ENCODE data around the gene ANKRD13D.
A peak's percentile ranks its signal among the peaks of the same experiment; 100 is the strongest.

DNA sequence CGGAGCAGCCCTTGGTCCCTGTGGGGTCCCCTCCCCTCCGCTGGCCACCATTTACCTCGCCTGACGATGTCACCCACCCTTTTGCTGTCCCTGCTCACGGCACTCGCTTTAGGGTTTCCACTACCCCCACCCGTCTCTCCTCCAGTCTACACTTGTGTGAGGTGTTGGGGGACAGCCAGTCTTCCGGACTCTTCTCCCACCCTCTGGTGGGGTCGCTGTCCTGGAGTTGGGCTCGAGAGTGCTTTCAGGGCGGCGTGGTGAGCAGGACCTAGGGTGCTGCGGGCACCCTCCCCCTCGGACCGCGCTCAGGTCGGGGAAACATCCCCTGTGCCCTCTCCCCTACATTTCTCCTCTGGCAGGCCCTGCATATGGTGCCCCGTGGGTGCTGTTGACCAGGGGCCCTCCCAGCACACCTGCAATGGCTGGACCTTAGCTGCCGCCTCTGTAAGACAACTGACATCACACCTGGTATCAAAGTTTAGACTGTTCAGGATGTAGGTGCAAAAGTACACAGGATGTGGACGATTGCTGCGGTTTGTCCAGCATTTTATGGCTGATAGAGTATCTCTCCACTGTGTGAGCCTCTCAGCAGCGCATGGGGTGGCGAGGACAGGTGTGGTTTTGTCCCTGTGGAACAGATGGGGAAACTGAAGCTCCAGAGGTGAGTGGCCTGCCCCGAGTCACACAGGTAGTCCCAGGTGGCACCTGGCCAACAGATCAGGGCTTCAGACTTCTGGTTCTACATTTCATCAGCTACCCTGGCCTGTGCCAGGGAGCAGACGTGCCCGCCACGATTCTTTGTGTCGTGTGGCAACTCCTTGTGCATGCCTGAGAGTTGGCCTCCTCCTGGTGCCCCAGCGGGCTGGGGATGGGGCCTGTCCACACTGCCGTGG lies 21.7 kb upstream of the ANKRD13D start:
- TF ChIP-seq, protein P1, sequence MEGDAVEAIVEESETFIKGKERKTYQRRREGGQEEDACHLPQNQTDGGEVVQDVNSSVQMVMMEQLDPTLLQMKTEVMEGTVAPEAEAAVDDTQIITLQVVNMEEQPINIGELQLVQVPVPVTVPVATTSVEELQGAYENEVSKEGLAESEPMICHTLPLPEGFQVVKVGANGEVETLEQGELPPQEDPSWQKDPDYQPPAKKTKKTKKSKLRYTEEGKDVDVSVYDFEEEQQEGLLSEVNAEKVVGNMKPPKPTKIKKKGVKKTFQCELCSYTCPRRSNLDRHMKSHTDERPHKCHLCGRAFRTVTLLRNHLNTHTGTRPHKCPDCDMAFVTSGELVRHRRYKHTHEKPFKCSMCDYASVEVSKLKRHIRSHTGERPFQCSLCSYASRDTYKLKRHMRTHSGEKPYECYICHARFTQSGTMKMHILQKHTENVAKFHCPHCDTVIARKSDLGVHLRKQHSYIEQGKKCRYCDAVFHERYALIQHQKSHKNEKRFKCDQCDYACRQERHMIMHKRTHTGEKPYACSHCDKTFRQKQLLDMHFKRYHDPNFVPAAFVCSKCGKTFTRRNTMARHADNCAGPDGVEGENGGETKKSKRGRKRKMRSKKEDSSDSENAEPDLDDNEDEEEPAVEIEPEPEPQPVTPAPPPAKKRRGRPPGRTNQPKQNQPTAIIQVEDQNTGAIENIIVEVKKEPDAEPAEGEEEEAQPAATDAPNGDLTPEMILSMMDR (IDR thresholded peaks at IDR 0.05; ENCODE audit: low read depth, low read length, poor library complexity, severe bottlenecking): peak; percentile 17
- TF ChIP-seq EZH2phosphoT487 (IDR thresholded peaks at IDR 0.05; ENCODE audit: borderline replicate concordance, low read length): no peak
